GM12865 (cell line): ENCODE data around the gene IFT57.

Source experiments
- DNase-seq: peaks from one replicate; pipeline ENCODE4 v3.0.0; 2010; ENCODE audit warnings: low read depth
- H3K4me3 ChIP-seq: 2 replicates; pipeline ENCODE4 v1.5.1; 2011; ENCODE audit warnings: mild to moderate bottlenecking, low read depth, low read length, control low read depth
- CTCF ChIP-seq: IDR thresholded peaks from 2 replicates; pipeline ENCODE4 v1.5.1; 2011; ENCODE audit warnings: low read length, control low read depth, low read depth, inconsistent platforms; ENCODE audit not compliant: insufficient read depth; ENCODE audit errors: missing control alignments

IFT57 gene

GRCh38 chr3:108202080-108202479 is 20.1 kb downstream of the IFT57 start:
- peak; percentile 18 for DNase-seq
- no peak overlapping the region for H3K4me3 ChIP-seq
- no peak for TF ChIP-seq CTCF

GRCh38 chr3:108201258-108201657 is 21.0 kb downstream of the IFT57 start:
- no peak for DNase-seq
- no peak for TF ChIP-seq CTCF
- H3K4me3 ChIP-seq = no peak overlapping the region

GRCh38 chr3:108200578-108200977 is 21.6 kb downstream of the IFT57 start:
- no peak overlapping the region for H3K4me3 ChIP-seq
- no peak for DNase-seq
- TF ChIP-seq CTCF = no peak

GRCh38 chr3:108200024-108200423 is 22.2 kb downstream of the IFT57 start:
- H3K4me3 ChIP-seq = no peak overlapping the region
- no peak for DNase-seq
- TF ChIP-seq CTCF = no peak

GRCh38 chr3:108191394-108191793 is 30.8 kb downstream of the IFT57 start:
- no peak for TF ChIP-seq CTCF
- DNase-seq = no peak
- H3K4me3 ChIP-seq = no peak overlapping the region

GRCh38 chr3:108190346-108190745 is 31.9 kb downstream of the IFT57 start:
- no peak for TF ChIP-seq CTCF
- no peak for DNase-seq
- H3K4me3 ChIP-seq = no peak overlapping the region

GRCh38 chr3:108189440-108189839 is 32.8 kb downstream of the IFT57 start:
- DNase-seq = no peak
- no peak overlapping the region for H3K4me3 ChIP-seq
- TF ChIP-seq CTCF = no peak
